OCI-LY3 (cell line): ENCODE results near the gene RAVER1.

Source experiments
- H2AFZ ChIP-seq: fragments of 200-600, 300-600 bp; shearing (Covaris generic); 2 replicates; pipeline ENCODE4 v1.6.0; 2014; ENCODE audit warnings: antibody characterized with exemption, low read depth, low read length
- H3K27ac ChIP-seq: fragments of 200-600, 300-600 bp; sonication (generic); 2 replicates; pipeline ENCODE4 v1.5.1; 2014; ENCODE audit warnings: mild to moderate bottlenecking, low read length, moderate library complexity, mixed read lengths
- H3K27me3 ChIP-seq: fragments of 200-600, 300-600 bp; sonication (generic); 2 replicates; pipeline ENCODE4 v1.6.1; 2014; ENCODE audit warnings: low read depth, low read length, mixed read lengths
- H3K36me3 ChIP-seq: fragments of 200-600, 300-600 bp; sonication (generic); replicated peaks from 2 replicates; pipeline ENCODE3; 2014; ENCODE audit warnings: low read depth, low read length, mixed read lengths
- H3K4me1 ChIP-seq: fragments of 300-600, 200-600 bp; sonication (generic); 2 replicates; pipeline ENCODE4 v1.6.1; 2014; ENCODE audit warnings: low read length, mixed read lengths
- H3K4me2 ChIP-seq: fragments of 200-600, 300-600 bp; sonication (generic); 2 replicates; pipeline ENCODE4 v1.6.1; 2014; ENCODE audit warnings: low read length, mixed read lengths
- H3K4me3 ChIP-seq: fragments of 300-600, 200-600 bp; sonication (generic); 2 replicates; pipeline ENCODE4 v1.5.1; 2014; ENCODE audit warnings: antibody characterized with exemption, mild to moderate bottlenecking, low read length, moderate library complexity
- H3K79me2 ChIP-seq: fragments of 300-600, 200-600 bp; shearing (Covaris generic); 2 replicates; pipeline ENCODE4 v1.6.1; 2014; ENCODE audit warnings: mild to moderate bottlenecking, low read length, mixed read lengths
- H3K9ac ChIP-seq: fragments of 300-600, 200-600 bp; shearing (Covaris generic); 2 replicates; pipeline ENCODE4 v1.6.0; 2014; ENCODE audit warnings: mild to moderate bottlenecking, low read length, moderate library complexity
- H3K9me3 ChIP-seq: fragments of 200-600, 300-600 bp; shearing (Covaris generic); 2 replicates; pipeline ENCODE4 v1.6.1; 2014; ENCODE audit warnings: low read length, mixed read lengths; ENCODE audit not compliant: insufficient read depth
- H4K20me1 ChIP-seq: fragments of 200-600, 300-600 bp; sonication (generic); 2 replicates; pipeline ENCODE4 v1.6.1; 2016; ENCODE audit warnings: low read length, mixed read lengths; ENCODE audit not compliant: insufficient read depth
- EZH2phosphoT487 ChIP-seq: fragments of 200-600 bp; shearing (Covaris generic); IDR thresholded peaks from 2 replicates; pipeline ENCODE4 v1.6.1; 2018; ENCODE audit warnings: antibody characterized with exemption, mixed run types, low read depth
- TF ChIP-seq, protein P1 (sequence below): fragments of 200-600, 300-600 bp; sonication (generic); IDR thresholded peaks from 2 replicates; pipeline ENCODE4 v1.5.1; 2014; ENCODE audit warnings: antibody characterized with exemption, low read length, low read depth

RAVER1 gene

GRCh38 chr19:10318807-10319682, 14.3 kb downstream of the RAVER1 start:
- Histone ChIP-seq H3K27ac (no peak overlapping the region), H3K4me2 (no peak overlapping the region), H3K79me2 (peaks cover 3% of the 10 kb centered on the region; the same call in 1 of the 2 replicates), H2AFZ (no peak overlapping the region), H4K20me1 (no peaks in the 10 kb centered on the region), H3K36me3 (peaks cover 56% of the 10 kb centered on the region), H3K27me3 (no peaks in the 10 kb centered on the region), H3K9me3 (no peaks in the 10 kb centered on the region), H3K9ac (no peak overlapping the region), H3K4me3 (no peak overlapping the region), H3K4me1 (peaks cover 11% of the 10 kb centered on the region)
- TF ChIP-seq EZH2phosphoT487 = no peak
- TF ChIP-seq, protein P1, sequence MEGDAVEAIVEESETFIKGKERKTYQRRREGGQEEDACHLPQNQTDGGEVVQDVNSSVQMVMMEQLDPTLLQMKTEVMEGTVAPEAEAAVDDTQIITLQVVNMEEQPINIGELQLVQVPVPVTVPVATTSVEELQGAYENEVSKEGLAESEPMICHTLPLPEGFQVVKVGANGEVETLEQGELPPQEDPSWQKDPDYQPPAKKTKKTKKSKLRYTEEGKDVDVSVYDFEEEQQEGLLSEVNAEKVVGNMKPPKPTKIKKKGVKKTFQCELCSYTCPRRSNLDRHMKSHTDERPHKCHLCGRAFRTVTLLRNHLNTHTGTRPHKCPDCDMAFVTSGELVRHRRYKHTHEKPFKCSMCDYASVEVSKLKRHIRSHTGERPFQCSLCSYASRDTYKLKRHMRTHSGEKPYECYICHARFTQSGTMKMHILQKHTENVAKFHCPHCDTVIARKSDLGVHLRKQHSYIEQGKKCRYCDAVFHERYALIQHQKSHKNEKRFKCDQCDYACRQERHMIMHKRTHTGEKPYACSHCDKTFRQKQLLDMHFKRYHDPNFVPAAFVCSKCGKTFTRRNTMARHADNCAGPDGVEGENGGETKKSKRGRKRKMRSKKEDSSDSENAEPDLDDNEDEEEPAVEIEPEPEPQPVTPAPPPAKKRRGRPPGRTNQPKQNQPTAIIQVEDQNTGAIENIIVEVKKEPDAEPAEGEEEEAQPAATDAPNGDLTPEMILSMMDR = no peak

DNA sequence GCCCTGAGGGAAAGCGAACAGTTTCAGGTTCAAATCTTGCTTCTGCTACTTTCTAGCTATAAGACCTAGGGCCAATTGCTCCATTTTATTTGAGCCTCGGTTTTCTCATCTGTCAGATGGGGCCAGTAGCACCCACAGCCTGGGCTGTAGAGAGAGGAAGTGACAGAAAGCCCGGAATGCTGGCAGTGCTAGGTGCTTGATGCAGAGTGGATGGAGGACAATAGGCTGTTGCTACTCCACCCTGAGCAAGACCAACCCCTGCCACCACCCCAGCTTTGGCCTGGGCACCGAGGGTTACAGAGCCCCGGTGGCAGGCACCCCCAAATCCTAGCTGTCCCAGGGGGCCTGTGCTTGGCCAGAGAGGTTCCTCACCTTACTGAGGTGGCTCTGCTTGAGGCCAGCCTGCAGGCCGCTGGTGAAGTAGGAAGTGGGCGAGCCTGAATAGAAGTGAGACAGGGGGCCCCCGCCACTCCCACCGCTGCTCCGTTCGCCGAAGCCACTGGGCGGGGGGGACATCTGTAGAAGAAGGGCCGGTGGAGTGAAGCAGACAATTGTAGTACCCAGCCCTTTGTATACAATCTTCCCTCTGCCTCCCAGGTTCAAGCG, 15.4 kb downstream of the RAVER1 start:
- H3K4me2 ChIP-seq = no peak overlapping the region
- H3K9ac ChIP-seq = no peak overlapping the region
- H3K27ac ChIP-seq = no peak overlapping the region
- no peak overlapping the region for H2AFZ ChIP-seq
- peaks cover 11% of the 10 kb centered on the region for H3K4me1 ChIP-seq
- H3K27me3 ChIP-seq = no peaks in the 10 kb centered on the region
- H3K9me3 ChIP-seq = no peaks in the 10 kb centered on the region
- H3K79me2 ChIP-seq = peaks cover 3% of the 10 kb centered on the region; the same call in 1 of the 2 replicates
- TF ChIP-seq EZH2phosphoT487 = no peak
- TF ChIP-seq, protein P1 = no peak
- peaks cover 51% of the 10 kb centered on the region for H3K36me3 ChIP-seq
- H4K20me1 ChIP-seq = no peaks in the 10 kb centered on the region
- H3K4me3 ChIP-seq = no peak overlapping the region

DNA sequence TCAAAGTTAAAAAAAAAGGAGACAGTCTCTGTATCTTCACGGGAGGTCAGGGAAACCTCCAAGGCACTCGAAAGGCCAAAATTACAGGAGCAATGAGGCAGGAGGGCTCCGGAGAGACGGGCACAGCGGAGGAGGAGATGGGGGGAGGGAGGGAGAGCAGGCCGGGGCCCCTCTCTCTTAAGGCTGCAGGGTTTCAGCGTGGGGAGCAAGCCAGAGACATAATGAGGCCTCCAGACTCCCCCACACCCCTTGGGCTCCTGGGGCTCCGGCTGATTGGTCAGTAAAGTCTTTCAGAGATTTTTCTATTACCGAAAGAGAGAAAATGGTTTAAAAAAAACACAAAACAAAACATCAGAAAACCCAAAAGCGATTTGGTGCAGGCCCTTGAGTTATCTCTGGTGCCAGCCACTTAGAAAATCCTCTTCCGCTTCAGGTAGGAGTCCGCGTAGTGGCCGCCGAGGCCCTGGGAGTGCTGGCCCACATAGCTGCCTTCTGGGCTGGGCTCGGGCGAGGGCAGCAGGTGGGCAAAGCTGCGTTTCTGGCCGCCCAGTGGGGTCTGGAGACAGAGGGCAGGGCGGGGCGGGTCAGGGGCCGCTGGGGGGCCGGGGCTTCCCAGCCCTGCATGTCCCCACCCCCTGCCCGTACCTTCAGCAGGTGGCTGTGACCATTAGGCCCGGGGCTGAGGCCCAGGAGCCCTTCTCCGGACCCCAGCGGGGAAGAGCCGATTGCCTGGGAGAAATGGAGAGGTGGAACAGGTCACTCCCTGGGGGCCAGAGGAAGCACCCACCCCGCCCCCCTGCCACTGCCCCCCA, 16.1 kb downstream of the RAVER1 start:
- Histone ChIP-seq H3K27me3 (no peaks in the 10 kb centered on the region), H3K4me1 (peaks cover 11% of the 10 kb centered on the region), H4K20me1 (no peaks in the 10 kb centered on the region), H3K79me2 (peaks cover 3% of the 10 kb centered on the region; the same call in 1 of the 2 replicates), H3K36me3 (peaks cover 44% of the 10 kb centered on the region), H3K4me2 (no peak overlapping the region), H3K9ac (no peak overlapping the region), H3K4me3 (no peak overlapping the region), H3K27ac (no peak overlapping the region), H2AFZ (no peak overlapping the region), H3K9me3 (no peaks in the 10 kb centered on the region)
- TF ChIP-seq, protein P1 = no peak
- TF ChIP-seq EZH2phosphoT487 = no peak
